Natural killer cell (primary cell): ENCODE data around the gene UGCG. TPM values are rescaled to one million over a fixed set of nuclear protein-coding genes. Genes with fewer than 3 reads are reported as not detected.
"Not testable (repeated sequence)": the region's sequence is repeated elsewhere in the genome, so short reads cannot be mapped to it uniquely, and the experiment has no call there.

ENCODE experiments used
- ATAC-seq, 3 donors: fragments of 150-1000 bp in 2 of 3; fragments of 200-7000 bp in 1 of 3; cut with Tn5 transposase; 1 replicate in 1 of 3; 2 replicates in 2 of 3; pipeline ENCODE4 v1.10.0; 2021; ENCODE audit warnings: mild to moderate bottlenecking in 2 of 3, moderate library complexity in 2 of 3
- DNase-seq, 2 donors: peaks; one replicate each; pipeline versions ENCODE4 v3.0.0 to v3.0.0-alpha.2; 2013 to 2021; ENCODE audit warnings: mixed read lengths in 1 of 2
- H3K27ac ChIP-seq: one replicate; pipeline ENCODE4 v1.5.1; 2013; ENCODE audit warnings: mild to moderate bottlenecking, low read length
- H3K27me3 ChIP-seq: one replicate; pipeline ENCODE4 v1.6.1; 2013; ENCODE audit warnings: low read length; ENCODE audit not compliant: control insufficient read depth, insufficient read depth
- H3K36me3 ChIP-seq: one replicate; pipeline ENCODE4 v1.6.1; 2013; ENCODE audit warnings: low read length; ENCODE audit not compliant: control insufficient read depth, insufficient read depth
- H3K4me1 ChIP-seq: one replicate; pipeline ENCODE4 v1.6.1; 2013; ENCODE audit warnings: low read length; ENCODE audit not compliant: control insufficient read depth, insufficient read depth
- H3K4me3 ChIP-seq: one replicate; pipeline ENCODE4 v1.5.1; 2013; ENCODE audit warnings: low read length
- H3K9me3 ChIP-seq: one replicate; pipeline ENCODE4 v1.6.1; 2013; ENCODE audit warnings: low read length; ENCODE audit not compliant: control insufficient read depth, insufficient read depth
- H3K27ac Mint-ChIP-seq, 2 donors: one replicate each; pipeline ENCODE4 v1.8.0; 2022; ENCODE audit warnings: mild to moderate bottlenecking in 2 of 2, mixed read lengths in 2 of 2, moderate library complexity in 1 of 2
- H3K27me3 Mint-ChIP-seq, 2 donors: one replicate each; pipeline ENCODE4 v1.8.0; 2022; ENCODE audit warnings: low read depth in 2 of 2, mixed read lengths in 2 of 2
- H3K36me3 Mint-ChIP-seq: one replicate; pipeline ENCODE4 v1.8.0; 2022; ENCODE audit warnings: mixed read lengths
- H3K4me1 Mint-ChIP-seq, 2 donors: one replicate each; pipeline ENCODE4 v1.8.0; 2022; ENCODE audit warnings: mixed read lengths in 2 of 2
- H3K4me3 Mint-ChIP-seq: one replicate; pipeline ENCODE4 v1.8.0; 2022; ENCODE audit warnings: mild to moderate bottlenecking, moderate library complexity, mixed read lengths
- H3K9me3 Mint-ChIP-seq, 2 donors: one replicate each; pipeline ENCODE4 v1.8.0; 2022; ENCODE audit warnings: mixed read lengths in 2 of 2
- WGBS: methylation state at CpG from one replicate; pipeline ENCODE4 v1.1.7; 2013; ENCODE audit warnings: missing lambda C conversion rate; ENCODE audit not compliant: insufficient coverage; 5-methylcytosine and 5-hydroxymethylcytosine counted together
- intact Hi-C: fragments of 100-400 bp; cut with micrococcal nuclease; formaldehyde crosslinking; loops from one replicate; pipeline ENCODE4 v1.14.2; 2022
- total RNA-seq, 4 donors: library from RNA; stranded (reverse); fragments of 120-200 nt in 1 of 4; gene quantifications; one replicate each; pipeline versions ENCODE4 v1.2.3 to v1.2.4, GENCODE V29; 2013 to 2022
- TF ChIP-seq, protein P1 (sequence below): fragments of 200-600 bp; IDR thresholded peaks from one replicate; pipeline ENCODE4 v1.8.0; 2022; ENCODE audit warnings: antibody characterized with exemption

UGCG gene
- total RNA-seq, 3 donors from 2014 or later (not counting 1 experiment from before 2014, with no cell fraction given): 17.9 to 21.4 (median 18.8) TPM

- Histone ChIP-seq H3K4me3 (no peak overlapping the region), H3K4me1 (peaks cover 11% of the 10 kb centered on the region), H3K27ac (no peak overlapping the region), H3K36me3 (no peaks in the 10 kb centered on the region), H3K27me3 (no peaks in the 10 kb centered on the region), H3K9me3 (no peaks in the 10 kb centered on the region)
- Mint-ChIP-seq H3K27me3 (no peaks in the 10 kb centered on the region), H3K36me3 (no peaks in the 10 kb centered on the region), H3K27ac (no peak overlapping the region), H3K4me1 (peaks cover 11 to 28% of the 10 kb centered on the region in 2 donors), H3K9me3 (no peaks in the 10 kb centered on the region), H3K4me3 (no peak overlapping the region)
- 95% methylated on average over 8 of the region's 8 CpGs for WGBS
- no peak for DNase-seq
- intact Hi-C loops: no loop called here
- TF ChIP-seq, protein P1, sequence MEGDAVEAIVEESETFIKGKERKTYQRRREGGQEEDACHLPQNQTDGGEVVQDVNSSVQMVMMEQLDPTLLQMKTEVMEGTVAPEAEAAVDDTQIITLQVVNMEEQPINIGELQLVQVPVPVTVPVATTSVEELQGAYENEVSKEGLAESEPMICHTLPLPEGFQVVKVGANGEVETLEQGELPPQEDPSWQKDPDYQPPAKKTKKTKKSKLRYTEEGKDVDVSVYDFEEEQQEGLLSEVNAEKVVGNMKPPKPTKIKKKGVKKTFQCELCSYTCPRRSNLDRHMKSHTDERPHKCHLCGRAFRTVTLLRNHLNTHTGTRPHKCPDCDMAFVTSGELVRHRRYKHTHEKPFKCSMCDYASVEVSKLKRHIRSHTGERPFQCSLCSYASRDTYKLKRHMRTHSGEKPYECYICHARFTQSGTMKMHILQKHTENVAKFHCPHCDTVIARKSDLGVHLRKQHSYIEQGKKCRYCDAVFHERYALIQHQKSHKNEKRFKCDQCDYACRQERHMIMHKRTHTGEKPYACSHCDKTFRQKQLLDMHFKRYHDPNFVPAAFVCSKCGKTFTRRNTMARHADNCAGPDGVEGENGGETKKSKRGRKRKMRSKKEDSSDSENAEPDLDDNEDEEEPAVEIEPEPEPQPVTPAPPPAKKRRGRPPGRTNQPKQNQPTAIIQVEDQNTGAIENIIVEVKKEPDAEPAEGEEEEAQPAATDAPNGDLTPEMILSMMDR: no peak
- no peak for ATAC-seq
Measured at GRCh38 chr9:111902391-111903139, 6.0 kb downstream of the UGCG start.

DNA sequence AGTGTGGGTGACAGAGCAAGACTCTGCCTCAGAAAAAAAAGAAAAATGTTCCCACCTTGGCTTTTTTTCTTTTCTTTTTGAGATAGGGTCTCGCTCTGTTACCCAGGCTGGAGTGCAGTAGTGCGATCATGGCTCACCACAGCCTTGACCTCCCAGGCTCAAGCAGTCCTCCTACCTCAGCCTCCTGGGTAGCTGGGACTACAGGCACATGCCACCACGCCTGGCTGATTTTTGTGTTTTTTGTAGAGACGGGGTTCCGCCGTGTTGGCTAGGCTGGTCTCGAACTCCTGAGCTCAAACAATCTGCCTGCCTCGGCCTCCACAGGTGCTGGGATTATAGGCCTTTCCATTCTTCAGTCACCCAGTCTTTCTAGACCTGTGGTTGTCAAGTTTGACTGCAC lies 6.9 kb downstream of the UGCG start:
- not testable (repeated sequence) for H3K4me3 ChIP-seq

GRCh38 chr9:111904026-111904425 lies 7.4 kb downstream of the UGCG start:
- ATAC-seq: no peak
- no peak for DNase-seq
- no peak overlapping the region for H3K27ac ChIP-seq
- H3K36me3 Mint-ChIP-seq: no peaks in the 10 kb centered on the region
- H3K4me3 Mint-ChIP-seq: no peak overlapping the region
- WGBS: 94% methylated on average over 2 of the region's 2 CpGs
- peaks cover 17% of the 10 kb centered on the region for H3K4me1 ChIP-seq
- TF ChIP-seq, protein P1: no peak
- H3K27me3 Mint-ChIP-seq: no peaks in the 10 kb centered on the region
- intact Hi-C loops: no loop called here
- H3K36me3 ChIP-seq: no peaks in the 10 kb centered on the region
- no peak overlapping the region for H3K4me3 ChIP-seq
- peak overlapping the region in 1 of 2 donors; percentile 27 for H3K27ac Mint-ChIP-seq
- H3K9me3 ChIP-seq: no peaks in the 10 kb centered on the region
- peaks cover 21 to 43% of the 10 kb centered on the region in 2 donors for H3K4me1 Mint-ChIP-seq
- no peaks in the 10 kb centered on the region for H3K9me3 Mint-ChIP-seq
- no peaks in the 10 kb centered on the region for H3K27me3 ChIP-seq

More for the DNA sequence above, 6.9 kb downstream of the UGCG start:
- H3K4me1 ChIP-seq: peaks cover 12% of the 10 kb centered on the region
- H3K4me3 Mint-ChIP-seq, H3K27me3 Mint-ChIP-seq, H3K27ac ChIP-seq, H3K27me3 ChIP-seq, H3K36me3 Mint-ChIP-seq, ATAC-seq, H3K9me3 Mint-ChIP-seq, intact Hi-C loops, DNase-seq, H3K9me3 ChIP-seq, H3K36me3 ChIP-seq: not testable (repeated sequence)
- H3K4me1 Mint-ChIP-seq: peaks cover 19 to 38% of the 10 kb centered on the region in 2 donors
- H3K27ac Mint-ChIP-seq: peak overlapping the region in 1 of 2 donors; percentile 27
- WGBS: 92% methylated on average over 8 of the region's 8 CpGs

DNA sequence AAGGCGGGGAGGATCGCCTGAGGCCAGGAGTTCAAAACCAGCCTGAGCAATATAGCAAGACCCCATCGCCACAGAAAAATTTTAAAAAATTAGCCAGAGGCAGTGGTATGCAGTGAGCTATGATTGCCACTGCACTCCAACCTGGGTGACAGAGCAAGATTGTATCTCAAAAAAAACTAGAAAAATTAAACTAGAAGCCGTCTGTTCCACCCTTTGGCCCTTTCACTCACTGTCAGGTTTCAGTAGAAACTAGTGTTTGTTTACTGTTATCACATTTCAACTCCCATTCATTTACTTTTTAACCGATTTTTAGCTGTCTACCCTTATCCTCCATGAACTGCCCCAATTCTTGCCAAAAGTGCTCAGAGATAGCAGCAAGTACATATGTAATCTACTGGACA lies 8.3 kb downstream of the UGCG start:
- H3K36me3 Mint-ChIP-seq: no peaks in the 10 kb centered on the region
- intact Hi-C loops: no loop called here
- no peak overlapping the region for H3K4me3 Mint-ChIP-seq
- peaks cover 18% of the 10 kb centered on the region for H3K4me1 ChIP-seq
- H3K27me3 Mint-ChIP-seq: no peaks in the 10 kb centered on the region
- H3K4me3 ChIP-seq: no peak overlapping the region
- DNase-seq: no peak
- H3K4me1 Mint-ChIP-seq: peaks cover 27 to 49% of the 10 kb centered on the region in 2 donors
- ATAC-seq: no peak
- H3K27ac Mint-ChIP-seq: no peak overlapping the region
- no peaks in the 10 kb centered on the region for H3K9me3 Mint-ChIP-seq
- H3K27ac ChIP-seq: no peak overlapping the region
- H3K36me3 ChIP-seq: no peaks in the 10 kb centered on the region
- H3K27me3 ChIP-seq: no peaks in the 10 kb centered on the region
- WGBS: 92% methylated on average over 5 of the region's 5 CpGs
- no peaks in the 10 kb centered on the region for H3K9me3 ChIP-seq
- TF ChIP-seq, protein P1: no peak
